GM19467 (cell line): ENCODE data around the gene SLX9.

ENCODE experiments used
- ATAC-seq: cut with Tn5 transposase; IDR thresholded peaks from one replicate; pipeline ENCODE4 v1.9.1; 2021; ENCODE audit warnings: mild to moderate bottlenecking, moderate library complexity; ENCODE audit not compliant: unreplicated experiment

Gene SLX9

GRCh38 chr21:44943686-44944550 is 4.1 kb downstream of the SLX9 start:
- ATAC-seq: no peak

GRCh38 chr21:44944596-44944995 is 4.8 kb downstream of the SLX9 start:
- no peak for ATAC-seq

- ATAC-seq: no peak
Measured at GRCh38 chr21:44946254-44947041, 6.6 kb downstream of the SLX9 start.

- no peak for ATAC-seq
Measured at GRCh38 chr21:44947111-44947929, 7.5 kb downstream of the SLX9 start.

DNA sequence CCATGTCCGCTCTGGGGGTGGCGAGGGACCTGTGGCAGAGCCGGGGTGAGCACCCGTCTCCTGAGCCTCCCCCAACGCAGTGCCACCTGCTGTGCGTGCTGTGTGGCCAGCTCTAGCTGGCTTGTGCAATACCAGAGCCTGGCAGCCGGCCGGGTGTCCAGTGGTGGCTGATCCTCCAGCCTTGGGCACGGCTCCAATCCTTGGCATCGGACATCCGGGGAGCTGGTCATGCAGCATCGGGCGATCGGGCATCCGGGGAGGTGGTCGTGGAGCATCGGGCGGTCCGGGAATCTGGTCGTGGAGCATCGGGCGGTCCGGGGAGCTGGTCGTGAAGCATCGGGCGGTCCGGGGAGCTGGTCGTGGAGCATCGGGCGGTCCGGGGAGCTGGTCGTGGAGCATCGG is 8.1 kb downstream of the SLX9 start:
- ATAC-seq: no peak

DNA sequence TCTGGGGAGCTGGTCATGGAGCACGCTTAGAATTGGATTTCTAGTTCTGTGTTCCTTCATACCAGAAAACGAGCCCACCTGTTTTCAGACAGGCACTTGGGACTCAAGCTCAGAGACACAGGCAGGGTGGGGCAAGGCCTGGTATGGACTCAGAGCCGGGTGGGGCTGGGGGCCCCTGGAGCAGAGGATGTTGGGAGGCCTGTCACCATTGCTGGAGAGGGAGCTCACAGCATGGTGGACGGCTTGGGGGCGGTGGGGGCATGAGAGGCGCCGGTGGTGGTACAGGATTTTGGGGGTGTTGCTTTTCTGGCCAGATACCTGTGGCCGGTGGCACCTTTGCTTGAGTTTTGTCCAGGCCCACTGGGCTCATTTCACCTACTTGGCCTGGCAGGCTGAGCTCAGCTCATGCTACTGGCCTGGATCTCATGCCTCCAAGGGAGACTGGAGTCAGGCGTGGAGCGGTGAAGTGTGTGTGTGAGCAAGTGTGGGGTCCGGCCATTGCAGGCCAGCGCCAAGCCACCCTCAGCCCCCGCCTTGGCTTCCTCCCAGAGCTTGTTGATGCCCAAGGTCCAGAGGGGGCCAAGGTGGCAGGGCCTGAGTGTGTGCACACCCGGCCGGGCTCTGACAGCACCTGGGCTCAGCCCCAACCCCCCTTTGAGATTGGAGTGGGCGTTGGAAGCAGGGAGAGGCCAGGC is 8.7 kb downstream of the SLX9 start:
- no peak for ATAC-seq

DNA sequence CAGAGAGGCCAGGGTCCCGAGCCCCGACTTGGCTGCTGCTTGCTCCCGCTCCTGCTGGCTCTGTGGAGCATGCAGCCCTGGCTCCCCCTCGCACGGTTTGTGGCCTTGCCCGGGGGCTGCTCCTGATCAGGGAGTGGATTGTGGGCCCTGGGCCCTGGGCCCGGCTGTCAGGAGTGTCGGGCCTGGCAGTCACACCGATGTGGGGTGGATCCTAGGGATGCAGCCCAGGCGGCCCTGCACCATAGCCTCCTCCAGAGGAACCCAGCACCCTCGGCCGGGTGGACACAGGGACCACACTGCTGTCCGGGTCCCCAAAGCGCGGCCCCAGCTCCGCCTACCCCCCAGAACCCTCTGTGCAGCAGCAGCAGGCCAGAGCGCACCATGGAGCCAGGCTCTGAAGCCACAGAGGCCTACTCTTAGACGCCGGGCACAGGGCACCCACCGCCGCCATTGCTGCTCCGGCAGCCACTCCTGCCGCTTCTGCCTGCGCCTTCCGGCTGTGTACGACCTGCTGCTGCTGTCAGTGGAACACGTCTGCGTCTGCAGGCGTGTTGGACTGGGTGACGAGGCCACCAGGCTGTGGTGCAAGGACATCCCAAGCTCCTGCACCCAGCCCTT is 9.4 kb downstream of the SLX9 start:
- ATAC-seq: no peak

- ATAC-seq: no peak
Measured at GRCh38 chr21:44949779-44950198, 10.0 kb downstream of the SLX9 start.

DNA sequence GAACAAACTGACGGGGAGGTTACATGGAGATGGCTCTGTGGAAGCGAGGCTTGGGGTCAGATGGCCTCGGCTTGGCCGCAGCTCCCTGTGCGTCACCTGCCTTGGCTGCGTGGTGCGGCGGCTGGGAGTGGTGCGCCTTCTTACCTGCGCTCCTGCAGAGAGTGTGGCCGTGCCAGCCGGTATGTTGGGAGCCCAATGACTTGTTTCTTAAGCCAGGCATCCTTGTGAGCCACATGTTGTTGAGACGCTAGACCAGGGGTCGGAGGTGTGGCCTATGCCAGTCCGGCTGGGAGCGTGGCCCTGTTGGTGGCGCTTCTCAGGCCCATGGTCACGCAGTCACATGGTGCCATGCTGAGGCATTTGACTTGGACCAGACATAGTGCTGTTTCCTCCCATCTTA is 10.5 kb downstream of the SLX9 start:
- no peak for ATAC-seq

GRCh38 chr21:44951186-44951915 is 11.5 kb downstream of the SLX9 start:
- no peak for ATAC-seq

DNA sequence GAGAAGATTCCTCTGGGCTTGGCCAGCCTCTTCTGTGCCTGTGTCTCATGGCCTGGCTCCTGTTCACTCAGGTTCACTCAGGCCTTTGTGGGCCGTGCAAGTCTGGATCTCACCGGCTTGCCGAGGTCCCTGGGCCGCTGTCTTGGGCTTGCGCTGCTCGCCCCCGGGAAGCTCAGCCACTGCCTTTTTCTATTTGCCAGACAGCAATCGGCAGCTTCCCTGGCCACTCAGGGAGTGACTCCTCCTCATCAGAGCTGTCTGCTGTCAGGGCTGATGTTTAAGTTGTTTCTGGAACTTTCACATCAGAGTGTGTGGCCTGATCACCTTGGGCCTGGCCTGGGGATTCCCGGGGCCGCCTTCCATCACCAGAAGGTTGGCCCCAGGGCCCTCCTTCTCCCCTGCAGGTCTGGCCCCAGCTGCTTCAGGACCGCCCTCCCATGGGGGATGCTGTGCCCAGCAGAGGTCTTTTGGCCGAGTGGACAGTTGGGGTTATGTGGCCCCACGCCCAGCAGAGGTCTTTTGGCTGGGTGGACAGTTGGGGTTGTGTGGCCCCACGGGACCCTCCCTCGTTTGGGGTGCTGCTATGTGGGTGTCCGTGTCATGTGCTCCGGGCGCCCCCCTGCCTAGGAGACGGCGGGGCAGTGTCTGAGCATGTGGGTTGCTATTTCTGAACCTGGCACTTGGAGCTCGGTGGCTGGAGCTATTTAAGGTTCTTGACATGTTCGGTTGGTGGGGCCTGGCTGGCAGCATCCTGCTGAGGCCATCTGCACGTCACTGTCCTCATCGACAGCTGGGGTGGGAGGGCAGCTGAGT is 12.5 kb downstream of the SLX9 start:
- ATAC-seq: no peak

DNA sequence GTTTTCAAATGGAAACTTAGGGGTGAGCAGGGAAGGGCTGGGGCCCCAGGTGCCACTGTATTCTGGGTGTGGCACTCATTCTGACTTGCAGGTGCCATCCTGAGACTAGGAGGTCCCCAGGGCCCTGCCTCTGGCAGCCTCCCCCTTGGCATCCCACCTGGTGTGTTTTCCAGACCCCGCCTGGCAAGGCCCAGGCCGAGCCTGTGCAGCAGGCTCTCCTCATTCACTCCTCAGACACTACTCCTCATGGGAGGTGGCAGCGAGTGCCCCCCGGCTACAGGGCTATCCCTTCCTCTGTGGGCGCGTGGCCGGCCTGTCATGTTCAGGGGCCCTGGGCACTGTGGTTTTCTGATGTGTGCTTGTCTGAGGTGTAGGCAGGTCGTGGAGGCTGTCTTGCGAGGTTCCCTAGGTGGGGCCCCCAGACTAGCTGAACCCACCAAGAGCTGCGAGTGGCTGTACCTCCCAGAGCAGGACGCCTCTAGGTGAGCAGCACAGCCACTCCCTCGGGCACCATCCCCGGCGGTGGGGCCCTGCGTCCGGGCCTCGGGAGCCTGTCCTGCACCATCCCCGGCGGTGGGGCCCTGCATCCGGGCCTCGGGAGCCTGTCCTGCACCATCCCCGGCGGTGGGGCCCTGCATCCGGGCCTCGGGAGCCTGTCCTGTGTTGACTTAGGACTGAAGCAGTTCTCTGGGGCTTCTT is 13.2 kb downstream of the SLX9 start:
- ATAC-seq: no peak

- no peak for ATAC-seq
Measured at GRCh38 chr21:44953628-44954021, 13.8 kb downstream of the SLX9 start.

DNA sequence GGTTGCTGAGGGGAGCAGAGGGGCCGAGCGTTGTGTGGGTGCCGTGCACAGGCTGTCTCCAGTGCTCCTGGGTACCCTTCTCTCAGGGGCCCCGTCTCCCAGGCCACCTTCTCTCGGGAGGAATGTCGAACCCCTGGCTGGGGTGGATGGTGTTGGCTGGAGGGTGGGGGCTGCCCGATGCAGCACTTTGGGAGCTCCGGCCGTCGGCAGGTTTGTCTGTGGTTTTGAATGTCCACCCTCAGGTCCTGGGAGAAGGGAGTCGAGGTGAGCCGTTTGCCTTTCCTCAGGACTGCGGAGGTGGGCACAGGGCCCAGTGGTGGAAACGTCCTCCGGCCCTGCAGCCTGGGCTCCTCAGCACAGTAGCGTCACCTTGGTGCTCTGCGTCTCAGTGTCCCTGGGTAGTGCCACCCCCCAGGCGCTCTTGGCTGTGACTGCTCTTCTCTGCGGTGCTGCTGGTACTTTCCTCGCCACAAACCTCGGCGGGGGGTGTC is 14.5 kb downstream of the SLX9 start:
- no peak for ATAC-seq

- ATAC-seq: no peak
Measured at GRCh38 chr21:44955141-44955797, 15.4 kb downstream of the SLX9 start.

GRCh38 chr21:44955798-44956175 is 16.0 kb downstream of the SLX9 start:
- no peak for ATAC-seq

- ATAC-seq: no peak
Measured at GRCh38 chr21:44956356-44957046, 16.7 kb downstream of the SLX9 start.
